ENCODE results near the gene TSPAN31.
"Not testable (repeated sequence)": the region's sequence is repeated elsewhere in the genome, so short reads cannot be mapped to it uniquely, and the experiment has no call there.

The TSPAN31 gene

DNA sequence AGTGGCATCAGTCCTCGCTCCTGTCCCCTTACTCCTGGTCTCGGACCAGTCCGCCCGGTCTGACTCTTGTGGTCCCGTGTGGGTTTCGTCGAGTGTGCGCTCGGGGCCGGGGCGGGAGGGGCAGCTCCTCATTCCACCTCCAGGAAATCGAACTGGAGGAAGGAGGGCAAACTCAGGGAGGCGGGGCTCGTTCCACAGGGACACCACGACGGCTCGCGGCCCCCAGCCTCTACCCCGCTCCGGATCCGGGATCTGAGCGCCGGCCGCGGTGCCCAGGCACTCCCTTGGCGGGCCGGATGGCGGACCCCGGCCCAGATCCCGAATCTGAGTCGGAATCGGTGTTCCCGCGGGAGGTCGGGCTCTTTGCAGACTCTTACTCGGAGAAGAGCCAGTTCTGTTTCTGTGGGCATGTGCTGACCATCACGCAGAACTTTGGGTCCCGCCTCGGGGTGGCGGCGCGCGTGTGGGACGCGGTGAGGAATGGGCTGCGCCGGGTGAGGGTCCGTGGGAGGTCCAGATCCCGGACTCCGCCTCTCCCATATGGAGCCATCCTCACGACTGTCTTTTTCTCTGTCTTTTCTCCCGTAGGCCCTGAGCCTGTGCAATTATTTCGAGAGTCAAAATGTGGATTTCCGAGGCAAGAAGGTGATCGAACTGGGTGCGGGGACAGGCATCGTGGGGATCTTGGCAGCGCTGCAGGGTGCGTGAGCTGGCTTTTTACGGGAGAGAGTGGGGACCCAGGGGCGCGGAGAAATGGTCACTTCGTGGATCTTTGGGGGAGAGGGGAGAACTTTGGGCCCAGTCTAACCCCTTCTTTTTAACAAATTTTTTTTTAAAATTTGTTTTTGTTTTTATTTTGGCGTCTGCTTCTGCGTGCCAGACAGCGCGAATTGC, 27.8 kb downstream of the TSPAN31 start, which contains the start of gene EEF1AKMT3:
EEF1AKMT3 (plus strand) TSS at position 186 of the 894 bp plus-strand sequence; CDS start at position 297, 111 bp downstream.
- TF ChIP-seq CTCF (IDR thresholded peaks at IDR 0.05; ENCODE audit: low read depth, low read length) = no peak

GRCh38 chr12:57774634-57775033, 29.8 kb downstream of the TSPAN31 start:
- not testable (repeated sequence) for H3K4me3 ChIP-seq (ENCODE audit: low read depth, low read length)

More for the DNA sequence above, 27.8 kb downstream of the TSPAN31 start, which contains the start of gene EEF1AKMT3:
- peak within 1 kb of the TSS; percentile 89 for H3K4me3 ChIP-seq (ENCODE audit: low read depth, low read length)

GRCh38 chr12:57775044-57775443, 30.2 kb downstream of the TSPAN31 start:
- H3K4me3 ChIP-seq (ENCODE audit: low read depth, low read length) = no peak overlapping the region
- no peak for TF ChIP-seq CTCF (IDR thresholded peaks at IDR 0.05; ENCODE audit: low read depth, low read length)

DNA sequence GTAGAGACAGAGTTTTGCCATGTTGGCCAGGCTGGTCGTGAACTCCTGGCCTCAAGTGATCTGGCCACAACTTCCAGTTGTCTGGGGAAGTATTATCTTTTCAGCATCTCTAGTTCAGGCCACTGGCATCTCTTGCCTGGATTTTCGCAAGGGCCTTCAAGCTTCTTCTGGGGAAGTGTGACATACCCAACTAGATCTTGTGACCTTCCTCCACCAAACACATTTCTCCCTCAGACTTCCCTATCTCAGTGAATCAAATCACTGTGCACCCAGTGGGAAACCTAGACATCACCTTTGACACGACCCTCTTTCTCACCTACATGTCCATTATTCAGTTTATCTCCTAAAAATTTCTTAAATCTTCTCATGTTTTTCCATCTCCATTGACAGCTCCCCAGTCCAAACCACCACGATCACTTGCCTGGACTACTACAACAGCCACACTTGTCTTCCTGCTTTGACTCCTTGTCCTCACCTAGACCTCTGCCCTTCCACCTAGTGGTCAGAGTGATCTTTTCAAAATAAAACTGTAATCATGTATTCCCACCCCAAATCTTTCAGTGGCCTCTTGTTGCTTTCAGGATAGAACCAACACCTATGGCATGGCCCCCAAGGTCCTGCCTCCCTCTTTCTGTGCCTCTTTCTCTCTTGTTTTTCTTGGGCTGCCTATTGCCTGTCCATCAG, 30.9 kb downstream of the TSPAN31 start:
- no peak overlapping the region for H3K4me3 ChIP-seq (ENCODE audit: low read depth, low read length)
- no peak for TF ChIP-seq CTCF (IDR thresholded peaks at IDR 0.05; ENCODE audit: low read depth, low read length)

DNA sequence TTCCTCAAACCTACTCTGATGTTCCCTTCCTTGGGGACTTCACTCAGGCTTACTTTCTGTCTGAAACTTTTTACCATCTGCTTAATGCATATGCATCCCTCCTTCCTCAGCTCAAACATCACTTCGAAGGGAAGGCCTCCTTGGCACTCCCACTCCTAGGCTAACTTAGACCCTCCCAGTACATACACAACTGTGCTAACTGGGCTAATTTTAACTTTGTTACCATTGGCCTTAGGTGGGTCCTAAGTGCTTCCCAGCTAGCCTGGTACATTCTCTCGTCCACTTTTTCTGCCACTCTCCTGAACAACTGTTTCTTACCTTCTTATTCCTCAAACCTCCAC, 31.4 kb downstream of the TSPAN31 start:
- H3K4me3 ChIP-seq (ENCODE audit: low read depth, low read length) = no peak overlapping the region
- no peak for TF ChIP-seq CTCF (IDR thresholded peaks at IDR 0.05; ENCODE audit: low read depth, low read length)

DNA sequence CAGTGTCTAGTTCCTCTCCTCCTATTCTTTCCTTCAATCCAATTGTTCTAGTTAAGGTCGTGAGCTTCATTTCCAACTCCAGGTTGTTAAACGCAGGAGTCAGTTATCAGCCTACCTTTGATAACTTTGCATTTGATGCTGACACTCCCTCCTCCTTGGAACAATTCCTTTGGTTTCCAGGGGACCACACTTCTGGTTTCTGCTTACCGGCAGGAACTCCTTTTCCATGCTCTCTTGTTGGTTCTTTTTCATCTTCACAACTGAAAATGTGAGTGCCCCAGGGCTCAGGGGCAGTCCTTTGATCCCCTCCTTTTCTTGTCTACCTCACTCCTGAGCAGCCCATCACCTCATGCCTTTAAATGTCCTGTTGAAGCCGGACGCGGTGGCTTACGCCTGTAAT, 32.5 kb downstream of the TSPAN31 start:
- no peak for TF ChIP-seq CTCF (IDR thresholded peaks at IDR 0.05; ENCODE audit: low read depth, low read length)
- H3K4me3 ChIP-seq (ENCODE audit: low read depth, low read length) = no peak overlapping the region

GRCh38 chr12:57777911-57778310, 33.1 kb downstream of the TSPAN31 start:
- TF ChIP-seq CTCF (IDR thresholded peaks at IDR 0.05; ENCODE audit: low read depth, low read length) = no peak
- H3K4me3 ChIP-seq (ENCODE audit: low read depth, low read length) = no peak overlapping the region

Data from WI38 (cell line).